Uterus (tissue), 2 donors: ENCODE measurements around the gene CCR2.
"Not testable (repeated sequence)": the region's sequence is repeated elsewhere in the genome, so short reads cannot be mapped to it uniquely, and the experiment has no call there.

Source experiments
- CTCF ChIP-seq, 4 experiments: fragments of 200-600 bp in 2 of 4; fragments of 450-650 bp in 2 of 4; sonication (generic) in 2 of 4; IDR thresholded peaks; one replicate each; pipeline ENCODE4 v1.5.1; 2016 to 2019; ENCODE audit warnings: antibody characterized with exemption in 4 of 4, mild to moderate bottlenecking in 2 of 4, moderate library complexity in 1 of 4
- POLR2A ChIP-seq, 2 donors: fragments of 450-650 bp; IDR thresholded peaks; one replicate each; pipeline ENCODE4 v1.6.1; 2016; ENCODE audit warnings: antibody characterized with exemption in 2 of 2, mild to moderate bottlenecking in 1 of 2, moderate library complexity in 1 of 2

GRCh38 chr3:46391526-46391925 lies 37.6 kb downstream of the CCR2 start:
- not testable (repeated sequence) for TF ChIP-seq CTCF, POLR2A (IDR thresholded peaks at IDR 0.05)
